Nephron (organoid): Measurements from ENCODE around the gene IFT57.
"Not testable (repeated sequence)": the region's sequence is repeated elsewhere in the genome, so short reads cannot be mapped to it uniquely, and the experiment has no call there.

ENCODE experiments used
- H3K27ac Mint-ChIP-seq, 3 experiments: 2 replicates each; pipeline ENCODE4 v1.8.0; 2020; ENCODE audit warnings: mixed read lengths in 3 of 3, mild to moderate bottlenecking in 2 of 3, moderate library complexity in 1 of 3
- H3K27me3 Mint-ChIP-seq: 2 replicates; pipeline ENCODE4 v1.8.0; 2021; ENCODE audit warnings: low read depth, mild to moderate bottlenecking, moderate library complexity, mixed read lengths
- H3K36me3 Mint-ChIP-seq: 2 replicates; pipeline ENCODE4 v1.8.0; 2020; ENCODE audit warnings: low read depth, mixed read lengths
- H3K4me1 Mint-ChIP-seq: 2 replicates; pipeline ENCODE4 v1.8.0; 2020; ENCODE audit warnings: mixed read lengths
- H3K4me3 Mint-ChIP-seq, 3 experiments: 2 replicates each; pipeline ENCODE4 v1.8.0; 2020; ENCODE audit warnings: mild to moderate bottlenecking in 3 of 3, mixed read lengths in 3 of 3, moderate library complexity in 2 of 3
- H3K9me3 Mint-ChIP-seq: 2 replicates; pipeline ENCODE4 v1.8.0; 2020; ENCODE audit warnings: mixed read lengths
- CTCF ChIP-seq, 3 experiments: fragments of 200-600 bp; sonication (generic); IDR thresholded peaks; one replicate each; pipeline ENCODE4 v1.5.0; 2021; ENCODE audit warnings: antibody characterized with exemption in 3 of 3; ENCODE audit not compliant: unreplicated experiment in 3 of 3

The IFT57 gene

DNA sequence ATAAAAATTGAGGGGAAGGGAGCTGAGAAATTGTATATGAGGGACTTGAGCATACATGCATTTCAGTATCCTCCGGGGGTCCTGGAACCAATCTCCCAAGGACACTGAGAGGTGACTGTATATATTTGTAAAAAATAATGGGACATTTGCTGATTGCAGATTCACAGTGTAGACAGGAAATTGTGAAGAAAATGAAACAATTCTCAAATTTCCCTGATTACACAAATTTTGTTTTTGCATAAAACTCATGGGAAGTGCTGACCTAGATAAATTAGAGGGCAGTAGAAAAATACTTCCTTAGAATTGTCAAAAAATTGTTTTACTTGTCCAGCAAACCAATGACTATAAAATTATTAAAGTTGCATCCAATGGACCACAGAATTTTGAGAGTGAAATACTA lies 64.0 kb downstream of the IFT57 start:
- no peaks in the 10 kb centered on the region for H3K4me1 Mint-ChIP-seq
- no peak for TF ChIP-seq CTCF (IDR thresholded peaks at IDR 0.05; ENCODE audit: unreplicated experiment in 3 of 3)
- H3K27ac Mint-ChIP-seq = no peak overlapping the region
- H3K27me3 Mint-ChIP-seq = no peaks in the 10 kb centered on the region
- H3K36me3 Mint-ChIP-seq = peaks cover 17% of the 10 kb centered on the region
- H3K9me3 Mint-ChIP-seq = no peaks in the 10 kb centered on the region
- no peak overlapping the region for H3K4me3 Mint-ChIP-seq

- TF ChIP-seq CTCF (IDR thresholded peaks at IDR 0.05; ENCODE audit: unreplicated experiment in 3 of 3) = no peak
- no peaks in the 10 kb centered on the region for H3K9me3 Mint-ChIP-seq
- no peaks in the 10 kb centered on the region for H3K27me3 Mint-ChIP-seq
- no peaks in the 10 kb centered on the region for H3K4me1 Mint-ChIP-seq
- no peak overlapping the region for H3K27ac Mint-ChIP-seq
- H3K4me3 Mint-ChIP-seq = no peak overlapping the region
- H3K36me3 Mint-ChIP-seq = peaks cover 10% of the 10 kb centered on the region
Measured at GRCh38 chr3:108157273-108157672, 65.0 kb downstream of the IFT57 start.

GRCh38 chr3:108156312-108156853 lies 65.8 kb downstream of the IFT57 start:
- no peaks in the 10 kb centered on the region for H3K9me3 Mint-ChIP-seq
- H3K4me1 Mint-ChIP-seq = no peaks in the 10 kb centered on the region
- no peak for TF ChIP-seq CTCF (IDR thresholded peaks at IDR 0.05; ENCODE audit: unreplicated experiment in 3 of 3)
- H3K27ac Mint-ChIP-seq = no peak overlapping the region
- H3K27me3 Mint-ChIP-seq = no peaks in the 10 kb centered on the region
- peaks cover 10% of the 10 kb centered on the region for H3K36me3 Mint-ChIP-seq
- no peak overlapping the region for H3K4me3 Mint-ChIP-seq

DNA sequence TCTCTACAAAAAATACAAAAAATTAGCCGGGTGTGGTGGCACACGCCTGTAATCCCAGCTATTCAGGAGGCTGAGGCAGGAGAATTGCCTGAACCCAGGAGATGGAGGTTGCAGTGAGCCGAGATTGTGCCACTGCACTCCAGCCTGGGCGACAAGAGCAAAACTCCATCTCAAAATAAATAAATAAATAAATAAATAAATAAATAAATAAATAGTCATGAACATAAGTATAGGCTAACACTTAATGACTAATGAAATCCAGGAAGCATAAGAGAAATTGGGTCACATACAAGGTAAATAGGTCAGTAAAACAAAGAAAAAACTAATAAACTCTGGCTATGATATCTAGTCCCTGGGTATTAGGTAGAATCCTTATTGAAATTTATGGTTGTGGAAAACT lies 66.6 kb downstream of the IFT57 start:
- not testable (repeated sequence) for H3K9me3 Mint-ChIP-seq, H3K36me3 Mint-ChIP-seq, H3K27ac Mint-ChIP-seq, H3K4me3 Mint-ChIP-seq, H3K4me1 Mint-ChIP-seq, H3K27me3 Mint-ChIP-seq

- Mint-ChIP-seq H3K9me3 (no peaks in the 10 kb centered on the region), H3K27me3 (no peaks in the 10 kb centered on the region)
Measured at GRCh38 chr3:108153451-108153981, 68.7 kb downstream of the IFT57 start.

DNA sequence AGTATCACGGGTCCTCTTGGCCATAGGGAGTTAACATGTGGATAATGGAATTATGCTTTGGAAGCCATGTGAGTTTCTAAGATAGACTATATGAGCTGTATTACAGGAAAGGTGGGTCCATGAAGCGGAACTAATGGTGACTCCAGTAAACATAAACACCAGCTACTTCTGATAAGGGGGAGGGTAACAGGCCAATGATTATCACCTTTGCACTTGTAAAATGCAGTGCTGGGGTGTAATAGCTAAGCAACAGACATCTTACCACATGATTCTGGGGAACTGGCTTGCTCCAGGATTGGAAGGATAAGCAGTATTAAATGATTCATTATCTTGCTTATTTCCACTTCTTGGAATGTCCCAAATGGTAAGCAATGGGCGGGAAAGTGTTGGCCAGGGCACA lies 70.0 kb downstream of the IFT57 start:
- Mint-ChIP-seq H3K27ac (no peak overlapping the region), H3K36me3 (no peaks in the 10 kb centered on the region), H3K4me3 (no peak overlapping the region), H3K9me3 (no peaks in the 10 kb centered on the region), H3K27me3 (no peaks in the 10 kb centered on the region), H3K4me1 (no peaks in the 10 kb centered on the region)
- no peak for TF ChIP-seq CTCF (IDR thresholded peaks at IDR 0.05; ENCODE audit: unreplicated experiment in 3 of 3)

More at GRCh38 chr3:108153451-108153981, 68.7 kb downstream of the IFT57 start:
- Mint-ChIP-seq H3K36me3 (no peaks in the 10 kb centered on the region), H3K4me3 (no peak overlapping the region), H3K27ac (no peak overlapping the region), H3K4me1 (no peaks in the 10 kb centered on the region)
- peak in 2 of 3 experiments; percentile 21 to 22 for TF ChIP-seq CTCF (IDR thresholded peaks at IDR 0.05; ENCODE audit: unreplicated experiment in 3 of 3)
